Activated CD8-positive, alpha-beta memory T cell treated with anti-CD3 and anti-CD28 coated beads, Interleukin-2, amount 50 U/mL, for 24 hours (primary cell): ENCODE results near the gene FITM2.
"Not testable (repeated sequence)": the region's sequence is repeated elsewhere in the genome, so short reads cannot be mapped to it uniquely, and the experiment has no call there.

ENCODE experiments used
- DNase-seq: peaks from one replicate; pipeline ENCODE4 v3.0.0-alpha.2; 2020; ENCODE audit errors: extremely low read depth

FITM2 gene

DNA sequence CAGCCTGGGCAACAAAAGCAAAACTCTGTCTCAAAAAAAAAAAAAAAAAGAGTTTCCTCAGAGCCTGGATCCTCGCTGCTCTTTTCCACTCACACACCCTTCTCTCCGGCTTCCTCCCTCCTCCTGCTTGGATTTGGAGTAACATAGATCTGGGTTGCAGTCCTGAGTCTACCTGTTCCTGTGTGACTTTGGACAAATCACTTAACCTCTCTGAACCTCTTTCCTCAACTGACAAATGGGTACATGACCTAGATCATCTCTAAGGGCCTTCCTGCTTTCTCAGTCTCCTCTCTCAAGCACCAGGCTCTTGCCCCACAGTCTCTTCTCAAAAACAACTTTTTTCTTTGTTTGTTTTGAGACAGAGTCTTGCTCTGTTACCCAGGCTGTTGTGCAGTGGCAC is 20.2 kb upstream of the FITM2 start:
- no peak for DNase-seq

DNA sequence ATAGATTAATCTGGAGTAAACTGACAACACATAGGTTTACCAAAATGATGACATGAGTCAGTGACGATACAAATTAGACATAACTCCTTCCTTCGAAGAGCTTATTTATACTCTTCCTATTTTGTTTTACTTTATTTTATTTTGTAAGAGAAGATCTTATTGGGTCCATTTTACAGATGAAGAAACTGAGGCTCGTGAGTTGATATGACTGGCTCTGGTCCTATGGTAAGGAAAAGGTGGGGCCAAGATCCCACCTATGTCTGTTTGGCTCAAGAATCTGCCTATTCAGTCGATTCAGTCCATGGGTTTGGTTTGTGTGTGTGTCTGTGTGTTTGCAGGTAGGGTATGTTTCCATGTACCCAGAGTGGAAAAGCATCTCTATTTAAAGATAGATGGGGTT is 17.4 kb upstream of the FITM2 start:
- no peak for DNase-seq

DNA sequence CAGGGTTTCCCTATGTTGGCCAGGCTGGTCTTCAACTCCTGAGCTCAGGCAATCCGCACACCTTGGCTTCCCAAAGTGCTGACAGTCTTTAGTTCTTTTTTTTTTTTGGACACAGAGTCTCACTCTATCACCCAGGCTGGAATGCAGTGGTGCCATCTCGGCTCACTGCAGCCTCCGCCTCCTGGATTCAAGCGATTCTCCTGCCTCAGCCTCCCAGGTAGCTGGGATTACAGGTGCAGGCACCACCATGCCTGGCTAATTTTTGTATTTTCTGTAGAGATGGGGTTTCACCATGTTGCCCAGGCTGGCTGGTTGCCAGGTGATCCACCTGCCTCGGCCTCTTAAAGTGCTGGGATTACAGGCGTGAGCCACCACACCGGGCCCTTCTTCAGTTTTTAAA is 16.7 kb upstream of the FITM2 start:
- DNase-seq: not testable (repeated sequence)

DNA sequence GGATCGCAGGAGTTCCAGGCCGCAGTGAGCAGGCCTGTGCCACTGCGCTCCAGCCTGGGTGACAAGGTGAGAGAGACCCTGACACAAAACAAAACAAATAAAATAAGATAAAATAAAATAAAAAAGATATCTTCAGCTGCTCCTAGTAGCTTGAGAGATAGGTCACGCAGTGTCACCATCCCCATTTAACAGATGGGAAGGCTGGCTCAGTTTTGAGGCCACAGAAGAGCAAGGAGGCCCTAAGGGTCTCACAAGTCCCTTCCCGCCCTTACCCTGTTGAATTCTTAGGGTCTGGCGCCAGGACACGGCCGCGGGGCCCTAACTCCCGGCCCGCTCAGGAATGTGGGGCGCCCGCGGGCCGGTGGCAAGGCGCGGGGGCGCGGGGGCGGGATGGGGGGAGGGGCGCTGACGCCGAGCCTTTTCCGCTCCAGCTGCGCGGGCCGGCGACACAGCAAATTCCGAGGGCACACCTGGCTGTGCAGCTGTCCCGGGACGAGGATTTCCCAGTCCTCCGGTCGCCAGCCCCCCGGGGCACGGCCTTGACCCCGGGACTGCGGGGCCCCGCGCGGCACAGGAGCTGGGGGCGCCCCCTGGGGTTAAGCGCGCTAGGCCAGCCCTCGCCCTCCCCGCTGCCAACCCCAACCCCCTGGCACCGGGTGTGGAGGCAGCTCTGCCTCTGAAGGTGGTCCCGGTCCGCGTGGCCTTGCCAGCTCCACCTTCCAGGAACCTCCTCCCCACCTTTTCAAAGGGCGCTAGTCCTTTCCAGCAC is 15.6 kb upstream of the FITM2 start:
- no peak for DNase-seq

DNA sequence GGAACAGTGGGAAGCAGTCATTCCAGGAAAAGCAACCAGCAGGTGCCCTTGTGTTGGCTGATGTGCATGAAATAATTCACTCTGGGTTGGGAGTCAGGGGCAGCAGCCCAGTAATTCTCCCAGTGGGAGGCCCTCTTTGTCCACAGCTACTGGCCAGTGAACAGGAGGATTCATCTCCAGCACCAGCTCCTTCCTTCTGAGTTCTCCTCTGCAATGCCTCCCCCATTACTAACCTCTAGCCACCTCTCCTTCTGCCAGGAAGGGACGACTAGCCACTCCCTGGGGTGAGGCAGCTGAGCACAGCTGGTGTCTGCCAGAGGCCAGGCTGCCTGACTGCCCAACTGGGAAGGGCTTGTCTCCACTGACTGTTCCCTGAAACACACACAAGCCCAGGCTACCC is 13.3 kb upstream of the FITM2 start:
- no peak for DNase-seq

DNA sequence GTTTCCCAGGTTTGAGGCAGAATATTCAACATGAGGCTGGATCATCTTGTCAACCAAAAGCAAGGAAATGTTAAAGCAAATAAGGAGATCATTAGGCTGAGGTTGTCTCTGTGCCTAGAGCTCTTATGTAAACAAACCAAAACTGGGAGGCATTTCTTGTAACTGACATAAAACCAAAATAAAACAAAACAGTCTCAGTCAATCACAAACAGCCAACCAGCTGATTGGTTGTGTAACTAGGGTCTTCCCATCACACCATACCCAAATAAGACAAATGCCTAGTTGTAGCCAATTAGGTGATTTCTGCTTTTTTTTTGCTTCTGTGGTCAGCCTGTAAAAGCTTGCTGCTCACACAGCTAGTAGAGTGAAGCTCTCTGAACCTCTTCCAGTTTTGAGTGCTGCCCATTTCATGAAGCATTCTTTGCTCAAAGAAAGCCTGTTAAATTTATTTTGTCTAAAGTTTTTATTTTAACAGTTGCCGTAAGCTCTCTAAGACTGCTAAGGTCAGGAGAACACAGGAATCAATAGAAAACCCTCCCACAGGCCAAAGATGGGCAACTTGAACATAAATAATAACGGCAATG is 8.9 kb upstream of the FITM2 start:
- DNase-seq: no peak

DNA sequence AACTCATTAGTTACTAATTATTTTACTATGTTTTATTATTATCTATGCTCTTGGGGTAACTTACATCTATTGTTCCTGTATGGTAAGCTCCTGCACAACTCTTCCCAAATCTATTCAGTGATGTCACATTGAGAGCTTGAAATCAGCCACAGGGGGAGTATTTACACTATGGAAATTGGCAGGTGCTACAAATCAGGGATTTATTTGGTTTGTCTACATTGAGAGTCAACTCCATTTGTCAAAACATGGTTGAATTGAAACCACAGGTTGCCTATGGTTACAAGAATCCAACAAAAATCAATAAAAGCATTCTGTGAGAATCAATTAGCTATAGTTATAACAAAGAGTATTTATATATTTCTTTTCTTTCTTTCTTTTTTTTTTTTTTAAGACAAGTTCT is 3.9 kb upstream of the FITM2 start:
- DNase-seq: no peak

DNA sequence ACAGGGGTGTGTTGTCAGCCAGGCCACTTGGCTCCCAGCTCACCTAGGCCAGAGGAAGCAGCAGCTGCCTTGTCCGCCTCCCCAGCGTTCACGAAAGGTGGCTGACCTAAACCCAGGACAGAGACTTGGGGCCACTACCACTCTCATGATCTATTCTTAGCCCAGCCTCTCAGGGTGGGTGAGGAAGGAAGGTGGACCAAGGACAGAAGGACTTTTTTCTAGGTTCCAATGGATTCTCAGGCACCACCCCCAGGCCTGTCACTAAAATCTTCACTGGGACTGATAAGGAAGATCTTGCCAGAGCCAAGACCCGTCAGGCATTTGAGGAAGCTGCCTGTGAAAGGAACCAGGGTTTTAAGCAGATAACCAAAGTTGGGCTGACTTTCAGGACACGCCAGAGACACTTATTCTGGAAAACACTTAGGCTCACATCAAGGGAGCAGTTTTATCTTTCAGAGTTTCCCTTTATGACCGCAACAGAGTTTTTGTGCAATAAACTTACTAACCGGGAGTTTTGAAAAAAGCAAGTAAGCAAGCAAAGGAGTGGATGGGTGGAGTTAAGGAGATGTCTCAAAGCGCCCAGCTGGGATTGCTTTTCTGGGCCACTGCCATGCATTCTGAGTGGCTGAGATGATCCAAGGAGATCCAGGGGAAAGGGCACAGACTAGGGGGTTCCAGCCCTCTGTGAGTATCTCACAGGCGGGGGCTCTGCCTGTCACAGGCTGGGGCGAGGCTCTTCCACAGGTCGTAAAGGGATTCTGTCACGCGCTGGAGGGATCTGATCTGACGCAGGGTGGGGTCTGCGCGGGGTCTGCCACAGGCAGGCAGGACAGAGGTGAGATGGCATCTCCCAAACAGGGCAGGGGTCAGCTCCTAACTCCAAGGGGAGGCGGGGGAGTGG is 989 bp downstream of the FITM2 start:
- no peak for DNase-seq

DNA sequence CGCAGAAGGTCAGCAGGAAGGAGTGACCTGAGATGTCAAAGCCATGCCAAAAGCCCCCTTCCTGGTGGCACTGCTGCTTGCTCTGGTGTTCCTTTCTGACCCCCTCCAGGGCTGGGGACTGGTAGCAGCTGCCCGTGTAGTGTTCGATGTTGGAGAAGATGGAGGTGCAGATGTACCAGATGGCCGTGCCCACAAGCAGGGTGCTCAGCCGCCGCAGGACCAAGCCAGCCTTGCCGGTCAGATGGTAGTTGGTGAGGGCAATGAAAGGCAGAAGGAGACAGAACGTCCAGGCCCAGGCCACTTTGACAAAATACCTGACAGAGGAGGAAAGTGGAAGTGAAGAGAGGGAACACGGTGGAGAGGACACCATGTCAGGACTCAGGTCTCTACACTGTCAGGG is 4.1 kb downstream of the FITM2 start:
- no peak for DNase-seq

DNA sequence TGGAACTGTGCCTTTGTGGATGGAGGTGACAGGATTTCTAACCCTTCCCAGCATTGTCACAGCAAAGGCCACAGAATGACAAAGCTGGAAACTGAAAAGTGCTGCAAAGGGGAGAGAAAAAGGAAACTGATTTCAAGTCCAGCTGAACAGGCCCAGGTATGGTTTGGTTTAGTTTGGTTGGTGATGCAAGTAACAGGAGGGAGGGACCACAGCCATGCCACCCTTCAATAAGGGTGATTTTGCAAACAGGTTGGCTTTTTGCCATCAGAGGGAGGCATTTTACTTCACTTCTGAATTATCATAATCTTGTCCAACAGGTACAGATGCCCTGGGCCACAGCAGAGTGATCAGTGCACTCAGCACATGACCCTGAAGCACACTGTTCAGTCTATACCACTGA is 6.6 kb downstream of the FITM2 start:
- no peak for DNase-seq

DNA sequence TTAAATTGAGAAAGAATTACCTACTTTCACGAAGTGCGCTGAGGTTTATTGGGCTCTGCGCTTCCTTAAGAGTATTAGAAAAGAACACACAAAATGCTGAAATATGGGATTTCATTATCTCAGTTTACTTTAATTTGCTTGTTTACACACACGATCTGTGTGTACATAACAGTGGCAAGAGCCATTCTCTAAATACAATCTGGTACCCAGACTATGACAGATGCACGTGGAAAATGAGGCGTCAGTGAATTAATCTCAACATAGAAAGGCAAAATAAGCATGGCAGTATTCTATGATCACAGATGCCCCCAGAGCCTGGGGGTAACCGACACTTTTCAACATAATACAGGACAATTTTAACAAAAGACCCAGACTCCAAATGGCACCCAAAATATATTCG is 8.3 kb downstream of the FITM2 start:
- DNase-seq: no peak

DNA sequence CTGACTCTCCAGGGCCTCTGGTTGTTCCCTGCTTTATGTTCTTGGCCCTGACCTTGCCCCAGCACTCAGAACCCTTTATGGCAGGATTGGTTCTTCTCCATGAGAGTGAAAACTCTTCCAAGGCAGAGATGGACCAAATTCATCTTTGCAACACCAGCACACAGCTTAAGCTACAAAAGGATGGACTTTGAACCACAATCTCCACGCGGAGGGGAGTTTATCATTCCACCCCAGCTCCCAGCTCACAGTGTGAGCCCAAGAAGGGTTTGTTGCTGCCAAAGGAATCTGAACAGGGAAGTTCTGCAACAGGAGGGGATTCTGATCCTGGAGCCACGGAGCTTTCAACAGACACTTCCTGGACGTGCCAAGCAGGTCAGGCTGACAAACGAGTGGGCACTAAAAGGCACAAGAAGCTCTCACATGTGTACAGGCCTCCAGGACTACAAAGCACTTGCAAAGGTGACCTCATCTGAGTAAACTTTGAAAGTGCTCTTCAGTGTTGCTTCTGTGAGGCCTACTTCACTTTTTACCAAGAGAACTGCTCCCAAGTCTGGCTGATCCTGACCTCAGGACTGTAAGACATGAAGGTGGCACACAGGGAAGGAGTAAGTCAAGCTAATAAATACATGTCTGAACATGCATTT is 8.9 kb downstream of the FITM2 start:
- DNase-seq: no peak

DNA sequence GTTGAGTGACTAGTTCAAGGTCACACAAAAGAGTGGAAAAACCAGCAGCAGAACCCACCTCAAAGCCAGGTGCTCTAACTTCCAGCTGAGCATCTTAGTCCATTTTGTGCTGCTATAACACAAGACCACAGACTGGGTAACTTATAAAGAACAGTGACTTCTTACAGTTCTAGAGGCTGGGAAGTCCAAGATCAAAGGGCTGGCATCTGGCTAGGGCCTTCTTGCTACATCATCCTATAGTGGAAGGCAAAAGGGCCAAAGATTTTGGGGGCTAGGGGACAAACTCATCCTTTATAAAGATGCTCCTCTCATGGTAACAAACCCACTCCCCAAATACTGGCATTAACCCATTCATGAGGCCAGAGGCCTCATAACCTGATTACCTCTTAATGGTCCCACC is 9.7 kb downstream of the FITM2 start:
- DNase-seq: no peak

DNA sequence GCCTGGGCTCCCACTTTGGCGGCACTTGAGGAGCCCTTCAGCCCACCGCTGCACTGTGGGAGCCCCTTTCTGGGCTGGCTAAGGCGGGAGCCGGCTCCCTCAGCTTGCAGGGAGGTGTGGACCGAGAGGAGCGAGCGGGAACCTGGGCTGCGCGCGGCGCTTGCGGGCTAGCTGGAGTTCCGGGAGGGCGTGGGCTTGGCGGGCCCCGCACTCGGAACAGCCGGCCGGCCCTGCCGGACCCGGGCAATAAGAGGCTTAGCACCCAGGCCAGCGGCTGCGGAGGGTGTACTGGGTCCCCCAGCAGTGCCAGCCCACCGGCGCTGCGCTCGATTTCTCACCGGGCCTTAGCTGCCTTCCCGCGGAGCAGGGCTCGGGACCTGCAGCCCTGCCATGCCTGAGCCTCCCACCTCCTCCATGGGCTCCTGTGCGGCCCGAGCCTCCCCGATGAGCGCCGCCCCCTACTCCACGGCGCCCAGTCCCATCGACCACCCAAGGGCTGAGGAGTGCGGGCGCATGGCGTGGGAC is 11.9 kb downstream of the FITM2 start:
- DNase-seq: not testable (repeated sequence)

DNA sequence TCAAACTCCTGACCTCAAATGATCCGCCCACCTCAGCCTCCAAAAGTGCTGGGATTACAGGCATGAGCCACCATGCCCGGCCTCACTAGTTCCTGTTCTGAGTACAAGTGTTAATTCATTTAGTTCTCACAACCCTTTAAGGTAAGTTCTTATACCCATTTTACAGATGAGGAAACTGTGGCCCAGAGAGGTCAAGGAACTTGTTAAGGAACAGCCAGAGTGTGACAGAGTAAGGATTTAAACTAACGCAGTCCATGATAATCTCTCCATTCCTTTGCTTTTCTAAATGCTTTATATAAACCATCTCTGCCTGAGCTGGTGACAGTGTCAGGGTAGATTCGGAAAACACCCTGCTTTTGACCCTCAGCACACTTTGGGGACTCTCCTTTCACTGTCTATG is 13.3 kb downstream of the FITM2 start:
- DNase-seq: no peak

DNA sequence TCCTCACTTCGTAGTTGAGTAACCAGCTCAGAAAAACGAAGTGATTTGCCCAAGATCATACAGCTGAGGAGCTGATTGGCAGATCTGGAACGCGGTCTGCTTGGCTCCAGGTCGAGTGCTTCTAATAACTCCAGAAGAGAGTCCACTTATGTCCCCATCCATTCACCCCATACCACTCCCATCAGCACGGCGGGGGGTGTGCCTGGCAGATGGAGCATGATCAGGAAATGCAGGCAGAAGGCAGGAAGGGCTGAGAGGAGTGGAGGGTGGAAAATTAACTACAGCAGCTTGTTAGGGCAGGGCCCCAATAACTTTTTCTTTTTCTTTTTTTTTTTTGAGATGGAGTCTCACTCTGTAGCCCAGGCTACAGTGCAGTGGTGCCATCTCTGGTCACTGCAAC is 15.0 kb downstream of the FITM2 start:
- DNase-seq: no peak

DNA sequence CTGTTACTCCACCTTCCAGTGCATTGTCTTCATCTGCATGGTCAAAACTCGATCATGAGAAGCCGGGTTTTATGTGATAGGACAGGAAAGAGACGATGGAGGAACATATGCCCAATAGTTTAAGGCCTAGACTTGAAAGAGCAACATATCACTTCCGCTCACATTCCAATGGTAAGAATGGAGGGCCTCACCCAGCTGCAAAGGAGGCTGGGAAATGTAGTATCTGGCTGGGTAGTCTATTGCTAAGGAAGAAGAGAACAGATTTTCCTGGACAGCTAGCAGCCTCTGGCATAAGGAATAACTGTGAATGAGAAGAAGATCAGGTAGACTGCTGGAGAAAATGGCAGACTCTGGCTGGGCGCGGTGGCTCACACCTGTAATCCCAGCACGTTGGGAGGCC is 19.2 kb downstream of the FITM2 start:
- DNase-seq: no peak

DNA sequence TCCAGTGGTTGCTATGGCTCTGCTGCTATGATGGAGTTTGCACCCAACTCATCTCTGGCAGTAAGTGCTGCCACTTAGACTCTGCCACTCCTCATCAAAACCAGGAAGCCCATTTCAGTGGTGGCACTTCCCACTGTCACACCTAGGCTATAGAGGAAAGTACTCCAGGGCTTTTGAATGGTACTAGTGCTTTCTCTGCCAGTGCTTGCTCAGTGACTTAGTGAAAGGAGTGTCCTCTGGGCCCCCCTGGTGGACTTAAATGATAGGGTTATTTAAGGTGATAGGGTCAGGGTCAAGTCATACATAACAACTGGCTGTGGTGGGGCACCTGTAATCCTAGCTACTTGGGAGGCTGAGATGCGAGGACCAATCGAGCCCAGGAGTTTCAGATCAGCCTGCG is 22.8 kb downstream of the FITM2 start:
- DNase-seq: no peak

DNA sequence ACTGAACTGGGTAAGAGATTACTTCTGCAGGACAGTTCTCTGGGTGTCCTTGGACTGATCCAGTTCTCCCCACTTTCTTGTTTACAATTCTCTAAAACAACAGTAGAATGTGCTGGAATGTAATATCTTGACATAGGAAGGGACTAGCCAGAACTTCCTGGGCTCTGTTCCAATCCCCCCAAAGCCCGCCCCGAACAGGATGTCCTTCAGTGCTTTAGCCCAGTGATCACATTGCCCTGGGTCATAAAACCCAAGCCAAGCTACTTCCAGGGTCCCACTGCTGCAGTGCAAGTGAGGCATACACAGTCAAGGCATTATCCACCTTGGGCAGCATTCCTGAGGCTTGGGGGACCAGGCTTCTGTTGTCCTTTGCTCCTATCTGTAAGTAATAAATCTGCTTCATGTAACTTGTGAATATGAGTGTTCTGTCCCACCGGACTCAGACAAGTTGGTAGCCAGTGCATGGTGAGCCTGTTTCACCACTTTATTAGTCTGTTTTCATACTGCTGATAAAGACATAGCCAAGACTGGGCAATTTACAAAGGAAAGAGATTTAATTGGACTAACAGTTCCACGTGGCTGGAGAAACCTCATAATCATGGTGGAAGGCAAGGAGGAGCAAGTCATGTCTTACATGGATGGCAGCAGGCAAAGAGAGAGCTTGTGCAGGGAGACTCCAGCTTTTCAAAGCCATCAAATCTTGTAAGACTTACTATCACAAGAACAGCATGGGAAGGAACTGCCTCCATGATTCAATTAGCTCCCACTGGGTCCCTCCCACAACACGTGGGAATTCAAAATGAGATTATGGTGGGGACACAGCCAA is 23.5 kb downstream of the FITM2 start:
- no peak for DNase-seq

DNA sequence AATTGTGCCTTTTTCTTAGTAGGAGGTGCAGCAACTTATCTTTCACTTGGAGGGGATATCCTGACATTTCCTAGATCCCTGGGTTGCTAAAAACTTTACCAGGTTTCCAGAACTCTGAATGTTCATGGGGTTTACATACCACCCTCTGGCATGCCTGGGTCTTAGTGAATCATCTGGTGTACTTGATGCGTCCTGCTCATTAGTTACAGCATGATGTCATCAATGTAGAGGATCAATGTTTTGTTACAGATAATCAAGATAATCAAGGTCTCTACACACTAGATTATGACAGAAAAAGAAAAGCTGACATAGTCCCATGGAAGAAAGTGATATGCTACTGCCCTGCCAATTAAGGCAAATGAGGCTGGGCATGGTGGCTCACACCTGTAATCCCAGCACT is 27.0 kb downstream of the FITM2 start:
- no peak for DNase-seq

DNA sequence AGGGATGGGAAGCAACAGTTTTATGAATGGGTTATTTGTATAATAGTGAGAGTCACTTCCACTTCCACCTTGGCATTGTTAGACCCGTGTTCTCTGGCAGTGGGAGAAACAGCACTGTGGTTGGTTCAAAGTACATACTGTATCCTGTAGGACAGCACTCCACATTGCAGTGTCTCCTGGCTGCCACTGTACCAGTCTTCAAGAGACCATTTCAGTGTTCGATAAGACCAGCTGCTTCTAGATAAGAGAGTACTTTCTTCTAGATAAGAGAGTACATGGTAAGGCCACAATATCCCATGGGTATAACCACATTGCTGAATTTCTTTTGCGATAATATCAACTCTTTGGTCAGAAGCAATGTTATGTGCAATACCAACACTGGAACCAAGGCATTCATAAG is 28.8 kb downstream of the FITM2 start:
- no peak for DNase-seq
